DOHH2 (cell line): Measurements from ENCODE around the gene ALKBH6.

Source experiments
- H3F3A ChIP-seq: fragments of 200-600 bp; sonication (generic), shearing (Covaris generic); 2 replicates; pipeline ENCODE4 v1.6.0; 2016; ENCODE audit warnings: antibody characterized with exemption, mild to moderate bottlenecking; ENCODE audit not compliant: control insufficient read depth, insufficient read depth
- H3K27ac ChIP-seq: fragments of 200-600 bp; sonication (generic); 2 replicates; pipeline ENCODE4 v1.5.1; 2014; ENCODE audit warnings: low read depth, mild to moderate bottlenecking, low read length, moderate library complexity
- H3K27me3 ChIP-seq: fragments of 200-600 bp; sonication (generic); 2 replicates; pipeline ENCODE4 v1.6.1; 2014; ENCODE audit warnings: mild to moderate bottlenecking, low read length, mixed read lengths; ENCODE audit not compliant: control insufficient read depth
- H3K36me3 ChIP-seq: fragments of 200-600 bp; sonication (generic); 2 replicates; pipeline ENCODE4 v1.6.1; 2014; ENCODE audit warnings: mild to moderate bottlenecking, low read length, moderate library complexity, mixed read lengths; ENCODE audit not compliant: control insufficient read depth
- H3K4me1 ChIP-seq: fragments of 200-600 bp; sonication (generic); 2 replicates; pipeline ENCODE4 v1.6.1; 2014; ENCODE audit warnings: mild to moderate bottlenecking, low read length, mixed read lengths; ENCODE audit not compliant: control insufficient read depth
- H3K4me2 ChIP-seq: fragments of 200-600 bp; sonication (generic); 2 replicates; pipeline ENCODE4 v1.6.0; 2014; ENCODE audit warnings: mild to moderate bottlenecking, low read length, moderate library complexity
- H3K4me3 ChIP-seq: fragments of 200-600 bp; sonication (generic); 2 replicates; pipeline ENCODE4 v1.5.1; 2014; ENCODE audit warnings: mild to moderate bottlenecking, low read length, mixed read lengths
- H3K79me2 ChIP-seq: fragments of 200-600 bp; sonication (generic); 2 replicates; pipeline ENCODE4 v1.6.1; 2014; ENCODE audit warnings: mild to moderate bottlenecking, low read length, mixed read lengths; ENCODE audit not compliant: control insufficient read depth
- H3K9me2 ChIP-seq: fragments of 200-600 bp; sonication (generic); replicated peaks from 2 replicates; pipeline ENCODE4 v1.6.1; 2014; ENCODE audit warnings: mild to moderate bottlenecking, low read length, mixed read lengths; ENCODE audit not compliant: control insufficient read depth
- H3K9me3 ChIP-seq: fragments of 200-600 bp; sonication (generic); 2 replicates; pipeline ENCODE4 v1.6.1; 2014; ENCODE audit warnings: antibody characterized with exemption, low read length, mixed read lengths; ENCODE audit not compliant: control insufficient read depth, insufficient read depth
- H4K20me1 ChIP-seq: fragments of 200-600 bp; sonication (generic); 2 replicates; pipeline ENCODE4 v1.6.0; 2014; ENCODE audit warnings: low read depth, mild to moderate bottlenecking, antibody characterized with exemption, low read length, moderate library complexity; ENCODE audit not compliant: control insufficient read depth, insufficient read depth
- CTCF ChIP-seq: fragments of 200-600 bp; sonication (generic); IDR thresholded peaks from one replicate; pipeline ENCODE4 v1.5.1; 2014; ENCODE audit warnings: antibody characterized with exemption, mild to moderate bottlenecking, low read depth, low read length; ENCODE audit not compliant: poor library complexity, severe bottlenecking
- EZH2phosphoT487 ChIP-seq: fragments of 200-600 bp; sonication (generic); IDR thresholded peaks from 2 replicates; pipeline ENCODE4 v1.6.1; 2017; ENCODE audit warnings: borderline replicate concordance, mild to moderate bottlenecking, antibody characterized with exemption, low read length, moderate library complexity, mixed read lengths

ALKBH6 gene

GRCh38 chr19:36013280-36014011 is 567 bp downstream of the ALKBH6 start:
- no peaks in the 10 kb centered on the region for H3K9me2 ChIP-seq
- no peaks in the 10 kb centered on the region for H3K27me3 ChIP-seq
- H3K79me2 ChIP-seq = peaks cover 28% of the 10 kb centered on the region
- TF ChIP-seq EZH2phosphoT487 = no peak
- no peak for TF ChIP-seq CTCF
- H3K9me3 ChIP-seq = no peaks in the 10 kb centered on the region
- peaks cover 21% of the 10 kb centered on the region for H3K4me1 ChIP-seq
- H3K27ac ChIP-seq = no peak overlapping the region
- H4K20me1 ChIP-seq = no peaks in the 10 kb centered on the region
- peaks cover 9% of the 10 kb centered on the region for H3K36me3 ChIP-seq
- 0 out of 2 replicates have a peak, but pooled peaks cover 5% of the 10 kb centered on the region for H3F3A ChIP-seq
- H3K4me3 ChIP-seq = peak overlapping the region; percentile 90
- peak overlapping the region; percentile 84 for H3K4me2 ChIP-seq

- H4K20me1 ChIP-seq = no peaks in the 10 kb centered on the region
- H3K4me1 ChIP-seq = peaks cover 16% of the 10 kb centered on the region
- no peak overlapping the region for H3K4me2 ChIP-seq
- no peaks in the 10 kb centered on the region for H3K36me3 ChIP-seq
- H3K4me3 ChIP-seq = no peak overlapping the region
- no peaks in the 10 kb centered on the region for H3K9me2 ChIP-seq
- H3K27me3 ChIP-seq = no peaks in the 10 kb centered on the region
- no peaks in the 10 kb centered on the region for H3K9me3 ChIP-seq
- 0 out of 2 replicates have a peak, but pooled peaks cover 5% of the 10 kb centered on the region for H3F3A ChIP-seq
- H3K79me2 ChIP-seq = peaks cover 20% of the 10 kb centered on the region
- TF ChIP-seq EZH2phosphoT487 (no peak), CTCF (no peak)
- H3K27ac ChIP-seq = no peak overlapping the region
Observed at GRCh38 chr19:36010402-36010801, 3.6 kb downstream of the ALKBH6 start.

- peaks cover 14% of the 10 kb centered on the region for H3K79me2 ChIP-seq
- no peaks in the 10 kb centered on the region for H3K36me3 ChIP-seq
- no peaks in the 10 kb centered on the region for H3K9me3 ChIP-seq
- H3K27me3 ChIP-seq = no peaks in the 10 kb centered on the region
- 0 out of 2 replicates have a peak, but pooled peaks cover 5% of the 10 kb centered on the region for H3F3A ChIP-seq
- H3K27ac ChIP-seq = no peak overlapping the region
- no peak overlapping the region for H3K4me2 ChIP-seq
- H3K4me1 ChIP-seq = peaks cover 10% of the 10 kb centered on the region
- no peaks in the 10 kb centered on the region for H4K20me1 ChIP-seq
- H3K9me2 ChIP-seq = no peaks in the 10 kb centered on the region
- no peak for TF ChIP-seq CTCF
- TF ChIP-seq EZH2phosphoT487 = no peak
- H3K4me3 ChIP-seq = no peak overlapping the region
Observed at GRCh38 chr19:36009633-36010379, 4.2 kb downstream of the ALKBH6 start.
